Parathyroid adenoma (tissue), 2 donors: Measurements from ENCODE around the gene TEX35.

ENCODE experiments used
- H2AFZ ChIP-seq: fragments of 300-600 bp; sonication (generic); one replicate; pipeline ENCODE4 v1.7.0; 2017; ENCODE audit warnings: antibody characterized with exemption, mild to moderate bottlenecking
- H3K27ac ChIP-seq: fragments of 300-600 bp; sonication (generic); one replicate; pipeline ENCODE4 v1.7.0; 2017
- H3K27me3 ChIP-seq: fragments of 300-600 bp; sonication (generic); one replicate; pipeline ENCODE4 v1.7.0; 2017; ENCODE audit warnings: low read length; ENCODE audit not compliant: control insufficient read depth, insufficient read depth
- H3K36me3 ChIP-seq: fragments of 300-600 bp; sonication (generic); one replicate; pipeline ENCODE4 v1.7.0; 2017; ENCODE audit warnings: low read length; ENCODE audit not compliant: control insufficient read depth, insufficient read depth
- H3K4me1 ChIP-seq: fragments of 300-600 bp; sonication (generic); one replicate; pipeline ENCODE4 v1.7.0; 2017; ENCODE audit warnings: control low read depth
- H3K4me2 ChIP-seq: fragments of 300-600 bp; sonication (generic); one replicate; pipeline ENCODE4 v1.7.0; 2017; ENCODE audit warnings: low read length
- H3K4me3 ChIP-seq: fragments of 300-600 bp; sonication (generic); one replicate; pipeline ENCODE4 v1.7.0; 2017; ENCODE audit warnings: low read depth, low read length
- H3K79me2 ChIP-seq: fragments of 300-600 bp; sonication (generic); one replicate; pipeline ENCODE4 v1.7.0; 2017; ENCODE audit warnings: control low read depth
- H3K9ac ChIP-seq: fragments of 300-600 bp; sonication (generic); one replicate; pipeline ENCODE4 v1.7.0; 2017; ENCODE audit warnings: mild to moderate bottlenecking
- H3K9me3 ChIP-seq: fragments of 300-600 bp; sonication (generic); one replicate; pipeline ENCODE4 v1.7.0; 2017; ENCODE audit warnings: low read length; ENCODE audit not compliant: control insufficient read depth
- CTCF ChIP-seq: fragments of 300-600 bp; sonication (generic); IDR thresholded peaks from one replicate; pipeline ENCODE4 v1.7.0; 2017; ENCODE audit warnings: antibody characterized with exemption, mild to moderate bottlenecking
- donor health status: primary hyperparathyroidism.

TEX35 gene

DNA sequence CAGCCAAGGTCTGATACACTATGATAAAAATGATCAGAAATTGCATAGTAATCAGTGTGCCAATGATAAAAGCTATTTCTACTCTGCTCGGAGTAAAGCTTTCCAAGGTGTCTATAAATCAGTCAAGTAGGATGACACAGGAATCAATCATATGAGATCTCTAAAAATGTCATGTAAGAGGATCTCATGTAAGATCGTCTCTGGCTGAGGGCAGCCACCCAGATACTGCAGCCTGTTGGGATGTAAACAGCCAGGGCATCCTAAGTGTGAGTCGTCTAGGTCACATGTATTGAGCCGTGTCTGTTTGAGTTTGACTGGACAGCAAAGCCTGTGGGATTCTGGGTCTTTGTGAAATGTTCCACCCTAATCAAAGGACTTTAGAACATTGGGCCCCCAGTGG is 2.8 kb upstream of the TEX35 start:
- Histone ChIP-seq H3K79me2 (no peaks in the 10 kb centered on the region), H3K4me2 (no peak overlapping the region), H3K36me3 (no peaks in the 10 kb centered on the region), H2AFZ (no peak overlapping the region), H3K4me3 (no peak overlapping the region), H3K4me1 (peaks cover 2% of the 10 kb centered on the region), H3K27me3 (no peaks in the 10 kb centered on the region), H3K9ac (no peak overlapping the region), H3K27ac (no peak overlapping the region), H3K9me3 (no peaks in the 10 kb centered on the region)
- no peak for TF ChIP-seq CTCF

DNA sequence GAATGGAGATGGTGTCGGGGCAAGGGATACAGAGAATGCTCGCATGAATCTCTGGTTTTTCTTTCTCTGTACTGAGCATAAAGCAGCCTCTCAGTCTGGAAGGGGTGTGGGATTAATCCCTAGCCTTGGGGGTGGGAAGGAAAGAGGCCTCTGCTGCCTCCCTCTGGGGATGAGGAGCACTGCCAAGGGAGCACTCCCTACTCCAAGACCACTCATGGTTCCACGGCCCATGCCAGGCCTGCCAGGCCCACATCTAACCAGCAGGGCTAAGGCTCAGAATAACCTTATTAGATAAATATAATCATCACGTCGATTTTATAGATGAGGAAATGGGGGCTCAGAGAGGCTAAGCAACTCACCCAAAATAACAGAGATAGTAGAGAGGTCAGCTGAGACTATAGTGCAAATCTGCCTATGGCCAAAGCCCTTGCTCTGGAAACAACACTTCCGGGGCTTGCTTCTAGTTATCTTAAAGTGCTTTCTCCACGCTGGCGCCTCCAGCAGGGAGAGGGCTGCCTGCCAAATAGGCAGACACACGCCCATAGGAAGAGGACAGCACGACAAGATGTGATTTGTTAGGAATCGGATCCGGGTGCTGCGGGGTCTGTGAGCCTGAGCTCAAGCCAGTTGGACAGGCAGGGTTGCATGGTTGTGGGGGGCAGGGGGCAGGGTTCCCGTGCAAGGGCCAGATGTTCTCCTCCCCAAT is 522 bp downstream of the TEX35 start:
- no peak overlapping the region for H3K9ac ChIP-seq
- TF ChIP-seq CTCF: no peak
- H3K27me3 ChIP-seq: no peaks in the 10 kb centered on the region
- no peaks in the 10 kb centered on the region for H3K79me2 ChIP-seq
- no peaks in the 10 kb centered on the region for H3K36me3 ChIP-seq
- H3K9me3 ChIP-seq: no peaks in the 10 kb centered on the region
- peaks cover 2% of the 10 kb centered on the region for H3K4me1 ChIP-seq
- H3K27ac ChIP-seq: no peak overlapping the region
- H2AFZ ChIP-seq: peak overlapping the region; percentile 46
- no peak overlapping the region for H3K4me2 ChIP-seq
- H3K4me3 ChIP-seq: no peak overlapping the region

- H2AFZ ChIP-seq: no peak overlapping the region
- no peak overlapping the region for H3K4me3 ChIP-seq
- no peaks in the 10 kb centered on the region for H3K9me3 ChIP-seq
- no peak for TF ChIP-seq CTCF
- H3K79me2 ChIP-seq: no peaks in the 10 kb centered on the region
- H3K27ac ChIP-seq: no peak overlapping the region
- no peaks in the 10 kb centered on the region for H3K27me3 ChIP-seq
- no peak overlapping the region for H3K9ac ChIP-seq
- H3K36me3 ChIP-seq: no peaks in the 10 kb centered on the region
- no peak overlapping the region for H3K4me2 ChIP-seq
- peaks cover 2% of the 10 kb centered on the region for H3K4me1 ChIP-seq
Observed at GRCh38 chr1:178516110-178516509, 3.2 kb downstream of the TEX35 start.

DNA sequence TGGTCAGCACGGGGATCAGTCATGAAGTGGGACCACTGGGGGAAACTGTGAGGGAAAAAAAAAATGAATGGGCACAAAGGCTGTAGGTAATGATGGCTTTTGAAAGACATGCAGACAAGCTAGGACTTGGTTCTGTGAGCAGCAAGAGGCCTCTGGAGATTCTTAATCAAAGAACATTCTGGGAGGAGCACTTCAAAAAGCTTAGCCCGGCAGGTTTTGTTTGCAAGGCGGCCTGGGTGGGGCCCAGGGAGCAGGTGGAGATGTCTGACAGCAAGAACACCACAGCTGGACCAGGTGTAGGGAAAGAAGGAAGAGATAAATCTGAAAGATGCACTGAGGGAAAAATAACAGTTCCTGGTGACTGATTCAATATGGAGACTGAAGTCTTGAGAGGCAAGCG is 6.0 kb downstream of the TEX35 start:
- Histone ChIP-seq H3K4me1 (no peaks in the 10 kb centered on the region), H3K9me3 (no peaks in the 10 kb centered on the region), H3K27ac (no peak overlapping the region), H3K4me3 (no peak overlapping the region), H3K79me2 (no peaks in the 10 kb centered on the region), H3K36me3 (no peaks in the 10 kb centered on the region), H2AFZ (no peak overlapping the region), H3K9ac (no peak overlapping the region), H3K4me2 (no peak overlapping the region), H3K27me3 (no peaks in the 10 kb centered on the region)
- TF ChIP-seq CTCF: no peak

DNA sequence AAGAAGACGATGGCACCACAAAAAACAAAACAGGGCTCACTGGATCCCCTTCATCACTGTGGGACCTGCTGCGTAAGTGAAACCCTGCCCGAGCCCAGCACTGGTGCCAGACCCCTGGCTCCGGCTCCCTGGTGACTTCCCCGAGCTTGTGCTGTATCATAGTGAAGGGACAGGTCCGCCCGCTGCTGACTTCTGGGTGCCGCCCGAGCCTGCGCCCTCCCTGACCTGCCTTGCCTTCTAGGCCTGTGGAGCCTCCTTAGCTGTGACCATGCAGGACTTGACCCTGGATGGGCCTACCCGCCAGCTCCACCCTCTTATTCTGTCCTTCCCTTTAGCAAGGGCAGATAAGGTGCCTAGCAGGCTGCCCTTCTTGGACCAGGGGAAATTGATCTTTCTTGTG is 7.9 kb downstream of the TEX35 start:
- no peak overlapping the region for H3K4me3 ChIP-seq
- no peaks in the 10 kb centered on the region for H3K4me1 ChIP-seq
- no peak overlapping the region for H2AFZ ChIP-seq
- H3K9me3 ChIP-seq: no peaks in the 10 kb centered on the region
- no peaks in the 10 kb centered on the region for H3K36me3 ChIP-seq
- TF ChIP-seq CTCF: no peak
- H3K27ac ChIP-seq: no peak overlapping the region
- no peak overlapping the region for H3K9ac ChIP-seq
- H3K79me2 ChIP-seq: no peaks in the 10 kb centered on the region
- H3K4me2 ChIP-seq: no peak overlapping the region
- H3K27me3 ChIP-seq: no peaks in the 10 kb centered on the region
